NCI-H1092 treated with DMSO at 0.1 percent for 48 hours (cell line): ENCODE data around the gene KRT79.
A peak's percentile ranks its signal among the peaks of the same experiment; 100 is the strongest.
"Not testable (repeated sequence)": the region's sequence is repeated elsewhere in the genome, so short reads cannot be mapped to it uniquely, and the experiment has no call there.

Experiments
- DNase-seq: peaks from one replicate; lab custom pipeline; 2025; lab: John Stamatoyannopoulos, UW

KRT79 gene

DNA sequence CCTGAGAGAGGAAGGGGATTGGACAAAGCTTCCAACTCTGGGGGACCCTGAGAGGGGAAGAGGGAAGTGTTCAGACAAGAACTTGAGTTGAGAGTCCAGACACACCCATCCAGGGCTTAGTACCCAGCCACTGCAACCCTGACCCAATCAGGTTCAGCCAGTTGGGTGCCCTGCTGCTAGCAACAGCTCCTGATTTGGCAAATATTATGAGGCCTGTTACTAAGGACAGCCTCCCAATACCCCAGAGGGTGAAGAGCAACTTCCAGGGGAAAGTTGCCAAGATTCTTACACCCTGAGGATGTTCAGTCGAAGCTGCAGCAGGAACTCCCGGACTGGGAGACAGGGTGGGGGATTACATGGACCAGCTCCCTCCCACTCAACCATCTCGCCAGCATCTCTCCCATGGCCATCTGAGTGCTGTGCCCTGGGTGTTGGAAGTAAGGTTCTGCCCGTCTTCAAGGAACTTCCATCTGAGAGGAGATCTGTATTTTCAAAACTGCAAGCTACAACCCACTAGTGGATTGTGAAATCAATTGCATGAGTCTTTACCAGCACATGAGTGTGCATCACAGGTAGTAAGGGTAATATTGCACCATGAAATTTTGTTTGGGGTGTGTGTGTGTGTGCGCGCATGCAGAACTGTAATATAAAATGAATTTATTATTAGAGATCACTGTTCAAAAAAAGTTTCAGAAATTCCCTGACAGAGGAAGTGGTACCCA, 26.2 kb upstream of the KRT79 start:
- DNase-seq = no peak

DNA sequence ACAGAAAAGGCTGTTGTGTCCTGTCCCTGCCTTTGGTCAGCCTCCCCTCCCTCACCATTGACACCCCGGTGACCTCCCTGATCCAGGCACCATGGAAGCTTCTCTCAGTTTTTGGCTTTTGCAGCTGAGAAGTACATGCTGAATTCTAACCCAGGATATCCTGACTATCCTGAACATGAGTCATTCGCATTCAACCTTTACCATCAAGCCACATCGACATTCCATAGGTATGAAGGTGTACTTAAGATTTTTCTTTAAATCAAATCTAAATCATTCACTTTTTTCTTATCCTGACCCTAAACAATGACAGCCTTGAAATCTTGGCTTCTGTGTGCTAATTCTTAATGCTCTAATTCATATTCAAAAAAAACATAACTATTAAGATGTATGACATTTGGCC, 23.4 kb upstream of the KRT79 start:
- no peak for DNase-seq

DNA sequence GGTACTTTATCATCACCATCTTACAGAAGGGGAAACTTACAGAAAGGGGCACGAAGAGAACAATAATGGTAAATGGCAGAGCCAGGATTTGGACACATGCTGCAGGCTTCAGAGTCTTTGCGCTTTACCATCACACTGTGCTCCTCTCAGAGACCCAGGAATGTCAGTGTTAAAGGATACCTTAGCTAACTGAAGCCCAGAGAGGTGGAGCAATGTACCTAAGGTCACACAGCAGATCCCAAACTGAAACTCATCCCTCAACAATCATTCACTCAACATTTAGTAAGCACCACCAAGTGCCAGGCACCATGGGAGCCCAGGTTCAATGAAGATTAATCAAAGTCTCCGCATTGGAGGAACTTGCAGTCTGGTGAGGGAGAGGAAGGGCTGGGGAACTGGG, 22.7 kb upstream of the KRT79 start:
- DNase-seq = no peak

DNA sequence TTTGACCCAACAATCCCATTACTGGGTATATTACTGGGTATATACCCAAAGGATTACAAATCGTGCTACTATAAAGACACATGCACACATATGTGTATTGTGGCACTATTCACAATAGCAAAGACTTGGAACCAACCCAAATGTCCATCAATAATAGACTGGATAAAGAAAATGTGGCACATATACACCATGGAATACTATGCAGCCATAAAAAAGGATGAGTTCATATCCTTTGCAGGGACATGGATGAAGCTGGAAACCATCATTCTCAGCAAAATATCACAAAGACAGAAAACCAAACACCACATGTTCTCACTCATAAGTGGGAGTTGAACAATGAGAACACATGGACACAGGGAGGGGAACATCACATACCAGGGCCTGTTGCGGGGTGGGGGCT, 22.0 kb upstream of the KRT79 start:
- DNase-seq = not testable (repeated sequence)

DNA sequence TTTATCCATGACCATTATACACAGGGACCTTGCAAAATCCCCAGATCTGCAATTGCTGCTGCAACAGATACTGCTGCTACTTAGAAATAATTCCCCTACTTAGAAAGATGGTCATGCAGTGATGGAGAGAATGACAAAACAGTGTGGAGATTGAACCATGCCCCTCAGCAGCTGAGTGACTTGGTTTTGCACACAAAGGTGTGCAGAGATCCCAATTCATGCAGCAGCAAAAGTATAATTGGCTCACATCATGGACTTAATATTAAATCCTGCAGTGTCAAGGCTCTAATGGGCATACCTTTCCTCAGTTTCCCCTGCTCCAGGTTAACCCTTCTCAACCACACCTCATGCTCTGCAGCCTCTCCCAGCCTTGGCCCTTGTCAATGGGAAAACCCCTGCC, 17.7 kb upstream of the KRT79 start:
- DNase-seq = no peak

DNA sequence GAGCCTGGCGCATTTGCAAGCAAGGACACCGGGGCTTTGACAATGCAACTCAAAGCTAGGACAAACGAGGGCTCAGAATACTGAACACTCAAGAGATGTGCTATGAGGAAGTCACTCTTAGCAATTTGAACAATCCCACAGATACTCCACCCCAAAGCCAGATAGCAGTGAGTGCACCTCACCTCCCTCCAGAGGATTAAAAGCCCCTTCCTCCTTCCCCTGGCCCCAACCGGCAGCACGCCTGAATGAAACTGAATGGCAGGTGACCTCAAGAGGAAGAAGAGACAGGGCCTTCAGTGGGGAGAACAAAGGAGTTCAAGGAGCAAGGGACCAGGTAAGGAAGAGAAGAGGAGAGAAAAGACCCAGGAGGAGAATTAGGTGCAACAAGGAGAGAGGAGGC, 16.6 kb upstream of the KRT79 start:
- DNase-seq = no peak

DNA sequence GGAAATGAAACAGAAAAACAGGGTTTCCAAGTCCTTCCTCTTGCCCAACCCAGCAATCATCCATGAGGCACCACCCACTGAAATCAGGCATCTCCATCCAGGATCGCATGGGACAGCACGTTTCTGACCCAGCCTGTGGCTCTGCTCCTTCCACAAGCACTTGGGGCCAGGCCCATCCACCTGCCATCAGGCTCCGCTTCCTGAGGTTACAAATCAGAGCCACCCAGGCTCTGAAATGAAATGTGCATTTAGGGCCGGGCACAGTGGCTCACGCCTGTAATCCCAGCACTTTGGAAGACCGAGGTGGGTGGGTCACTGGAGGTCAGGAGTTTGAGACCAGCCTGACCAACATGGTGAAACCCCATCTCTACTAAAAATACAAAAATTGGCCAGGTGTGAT, 15.4 kb upstream of the KRT79 start:
- DNase-seq = no peak

DNA sequence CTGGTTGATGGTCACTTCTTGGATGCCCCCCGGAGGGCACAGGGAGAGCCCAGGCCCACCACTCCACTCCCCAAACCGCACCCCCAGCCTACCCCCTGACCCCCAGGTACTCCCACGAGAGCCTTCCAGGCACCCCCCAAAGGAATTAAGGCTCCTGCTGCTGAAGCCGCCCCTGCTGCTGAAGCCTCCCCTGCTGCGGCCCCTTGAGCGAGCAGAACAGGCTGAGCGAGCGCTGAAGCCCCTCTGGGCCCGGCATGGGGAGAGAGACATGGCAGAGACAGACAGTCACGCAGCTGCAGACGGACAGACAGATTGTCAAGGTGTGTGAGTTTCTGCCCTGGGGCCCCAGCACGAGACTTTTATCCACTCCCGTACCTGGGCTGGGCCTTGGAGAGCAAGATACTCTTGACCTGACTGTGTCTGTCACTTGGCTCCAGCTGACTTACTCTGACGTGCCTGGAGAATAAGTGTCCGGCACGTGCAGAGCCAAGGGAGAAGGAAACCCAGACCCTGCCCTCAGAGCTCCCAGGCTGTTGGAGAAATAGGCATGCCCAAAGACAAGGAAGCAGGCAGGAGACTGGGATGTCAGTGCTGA, 14.6 kb upstream of the KRT79 start, which contains the start of gene KRT78:
TSS of gene KRT78 (minus strand) at position 334 of the 595 bp plus-strand sequence. CDS start at position 270, 64 bp downstream.
- DNase-seq = no peak

DNA sequence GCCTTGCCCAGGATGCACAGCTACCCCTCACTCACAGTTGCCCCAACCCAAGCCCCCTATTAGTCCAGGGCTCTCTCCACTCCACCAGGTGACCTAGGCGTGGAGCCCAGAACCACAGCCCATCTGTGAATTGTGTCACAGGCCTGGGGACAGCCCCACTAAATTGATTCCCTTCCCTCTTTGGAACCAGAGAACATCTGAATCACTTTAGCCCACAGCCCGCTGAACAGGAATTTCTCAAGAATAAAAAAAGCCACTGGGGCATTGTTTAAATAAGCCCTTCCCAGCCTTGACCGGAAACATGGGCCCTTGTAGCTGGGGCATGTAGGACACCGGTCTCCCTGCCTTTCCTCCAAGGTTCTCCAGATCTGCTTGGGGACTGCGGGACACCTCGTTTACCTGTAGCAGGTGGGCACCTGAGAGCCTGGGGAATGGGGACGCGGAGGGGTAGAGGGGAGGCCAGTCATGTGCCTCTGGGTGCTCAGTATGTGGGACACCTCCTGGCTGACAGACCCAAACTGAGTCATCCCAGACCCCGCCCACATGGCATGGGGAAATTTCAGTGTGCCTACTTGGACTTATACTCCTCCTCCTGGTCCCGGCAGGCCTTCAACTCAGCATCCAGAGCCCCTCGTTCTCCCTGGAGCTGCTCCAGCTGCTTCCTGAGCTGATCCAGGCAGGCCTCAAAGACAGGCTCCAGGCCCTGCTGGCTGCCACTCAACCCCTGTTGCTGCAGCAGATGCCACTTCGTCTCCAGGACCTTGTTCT, 13.4 kb upstream of the KRT79 start:
- DNase-seq = no peak

DNA sequence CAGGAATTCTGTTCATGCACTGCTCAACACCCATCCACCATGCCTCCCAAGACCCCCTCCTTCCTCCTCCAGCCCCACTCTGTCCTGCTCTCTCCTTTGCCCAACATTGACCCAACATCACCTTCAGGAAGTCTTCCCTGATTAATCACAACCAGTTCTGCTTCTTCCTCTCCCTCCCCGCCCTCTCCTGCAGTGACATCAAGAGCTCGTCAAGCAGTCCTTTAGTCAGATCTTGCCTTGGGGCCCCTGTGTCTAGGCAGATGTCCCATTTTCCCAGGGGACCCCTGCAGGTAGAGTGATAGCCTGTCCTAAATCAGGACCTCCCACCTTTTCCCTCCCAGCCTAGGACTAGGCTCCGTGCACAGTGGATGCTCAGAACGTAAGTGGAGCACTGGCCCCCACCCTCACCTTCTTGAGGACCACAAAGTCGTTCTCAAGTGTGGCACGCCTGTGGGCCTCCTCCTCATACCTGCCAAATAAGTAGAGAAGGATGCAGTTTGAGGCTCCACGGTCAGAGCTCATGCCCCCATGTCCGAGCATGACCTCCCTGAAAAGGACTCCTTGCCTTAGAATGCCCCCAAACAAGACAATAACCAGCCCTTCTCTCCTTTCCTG, 12.4 kb upstream of the KRT79 start:
- no peak for DNase-seq

DNA sequence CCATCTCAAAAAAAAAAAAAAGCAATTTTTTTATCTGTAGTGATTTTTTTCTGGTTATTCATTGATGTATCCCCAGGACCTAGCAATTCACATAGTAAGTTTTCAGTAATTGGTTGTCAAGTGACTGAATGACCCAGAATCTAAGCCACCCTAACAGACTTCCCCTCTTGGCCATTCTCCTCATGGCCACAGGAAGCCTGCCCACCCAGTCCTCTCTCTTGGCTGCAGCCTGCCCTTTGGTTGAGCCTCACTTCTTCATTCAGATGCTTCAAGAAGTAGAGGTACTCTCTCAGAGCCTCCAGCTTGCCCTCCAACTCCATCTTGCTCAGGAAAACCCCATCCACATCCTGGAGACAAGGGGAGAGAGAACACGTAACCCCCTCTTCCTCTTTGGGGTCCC, 11.8 kb upstream of the KRT79 start:
- DNase-seq = no peak

DNA sequence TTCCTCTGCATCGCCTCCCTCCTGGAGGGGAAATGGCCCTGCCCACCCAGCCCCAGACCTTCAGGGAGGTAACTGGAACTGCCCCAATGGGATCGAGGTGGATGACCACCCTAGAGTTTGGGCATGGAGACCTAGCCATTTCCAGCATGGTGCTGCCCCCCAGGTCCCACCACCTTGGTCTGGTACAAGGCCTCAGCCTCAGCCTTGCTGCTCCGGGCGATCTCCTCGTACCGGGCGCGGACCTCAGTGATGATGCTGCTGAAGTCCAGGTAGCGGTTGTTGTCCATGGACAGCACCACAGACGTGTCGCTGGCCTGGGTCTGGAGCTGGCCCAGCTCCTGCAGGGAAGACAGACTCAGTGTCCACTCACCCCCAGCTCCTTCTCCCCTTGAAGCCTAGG, 10.3 kb upstream of the KRT79 start:
- no peak for DNase-seq

DNA sequence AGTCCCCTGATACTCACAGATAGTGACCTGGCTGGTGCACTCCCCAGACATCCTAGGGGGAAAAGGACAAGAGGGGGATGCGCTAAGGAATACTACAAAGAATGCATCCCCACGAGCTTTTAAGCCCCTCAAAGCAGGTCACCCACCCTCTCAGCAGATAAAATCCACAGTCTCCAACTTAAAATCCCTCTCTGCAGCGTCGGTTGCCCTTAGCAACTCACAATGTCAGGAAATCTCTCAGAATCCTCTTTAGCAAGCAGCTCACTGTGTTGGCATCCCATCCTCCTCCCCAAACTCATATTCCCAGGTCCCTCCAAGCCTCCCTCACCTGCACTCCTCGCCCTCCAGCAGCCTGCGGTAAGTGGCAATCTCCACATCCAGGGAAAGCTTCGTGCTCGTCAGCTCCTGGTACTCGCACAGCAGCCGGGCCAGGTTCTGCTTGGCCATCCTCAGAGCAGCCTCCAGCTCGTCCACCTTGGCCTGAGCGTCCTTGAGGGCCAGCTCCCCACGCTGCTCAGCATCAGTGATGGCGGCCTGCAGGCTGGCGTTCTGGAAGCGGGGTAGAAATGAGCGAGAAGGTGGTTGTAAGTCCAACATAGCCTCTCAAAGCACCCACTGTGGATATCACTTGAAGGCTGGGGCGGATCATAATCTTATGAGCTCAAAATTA, 5.5 kb upstream of the KRT79 start:
- no peak for DNase-seq

DNA sequence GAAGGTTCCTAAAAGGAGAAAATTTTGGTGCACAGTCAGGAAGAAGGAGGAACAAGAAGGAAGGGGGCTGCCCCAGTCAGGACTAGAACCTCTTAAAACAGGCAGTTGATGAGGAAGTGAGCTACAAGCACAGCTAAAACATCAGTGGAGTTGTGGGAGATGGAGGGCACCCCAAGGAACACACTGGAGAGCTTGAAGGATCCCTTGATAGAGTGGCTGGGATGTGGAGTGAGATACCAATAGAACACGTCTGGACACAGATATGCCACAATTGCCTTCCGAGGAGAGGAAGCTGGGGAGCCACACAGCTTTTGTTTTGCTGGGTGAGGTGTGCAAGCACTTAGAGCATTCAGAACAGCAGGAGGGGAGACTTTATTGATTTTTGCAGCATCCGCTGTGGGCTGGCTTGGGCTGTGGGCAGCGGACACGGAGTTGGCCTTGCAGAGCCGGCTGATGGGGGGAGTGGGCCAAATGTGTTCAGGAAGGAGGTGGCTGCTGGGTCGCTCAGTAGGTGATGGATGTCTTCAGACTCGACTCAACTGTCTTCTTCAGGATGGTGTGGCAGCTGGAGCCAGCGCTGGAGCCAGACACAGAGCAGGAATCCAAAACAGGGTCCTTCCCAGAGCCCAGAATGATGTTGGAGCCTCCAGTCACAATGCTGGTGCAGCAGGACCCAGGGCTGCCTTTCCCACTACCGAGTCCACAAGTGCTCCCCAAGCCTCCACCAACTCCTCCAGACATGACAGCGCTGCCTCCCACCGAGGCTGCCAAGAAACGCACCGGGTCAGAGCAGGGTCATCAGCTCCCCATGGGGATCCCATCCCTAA, 4.7 kb upstream of the KRT79 start:
- DNase-seq = peak; percentile 9

DNA sequence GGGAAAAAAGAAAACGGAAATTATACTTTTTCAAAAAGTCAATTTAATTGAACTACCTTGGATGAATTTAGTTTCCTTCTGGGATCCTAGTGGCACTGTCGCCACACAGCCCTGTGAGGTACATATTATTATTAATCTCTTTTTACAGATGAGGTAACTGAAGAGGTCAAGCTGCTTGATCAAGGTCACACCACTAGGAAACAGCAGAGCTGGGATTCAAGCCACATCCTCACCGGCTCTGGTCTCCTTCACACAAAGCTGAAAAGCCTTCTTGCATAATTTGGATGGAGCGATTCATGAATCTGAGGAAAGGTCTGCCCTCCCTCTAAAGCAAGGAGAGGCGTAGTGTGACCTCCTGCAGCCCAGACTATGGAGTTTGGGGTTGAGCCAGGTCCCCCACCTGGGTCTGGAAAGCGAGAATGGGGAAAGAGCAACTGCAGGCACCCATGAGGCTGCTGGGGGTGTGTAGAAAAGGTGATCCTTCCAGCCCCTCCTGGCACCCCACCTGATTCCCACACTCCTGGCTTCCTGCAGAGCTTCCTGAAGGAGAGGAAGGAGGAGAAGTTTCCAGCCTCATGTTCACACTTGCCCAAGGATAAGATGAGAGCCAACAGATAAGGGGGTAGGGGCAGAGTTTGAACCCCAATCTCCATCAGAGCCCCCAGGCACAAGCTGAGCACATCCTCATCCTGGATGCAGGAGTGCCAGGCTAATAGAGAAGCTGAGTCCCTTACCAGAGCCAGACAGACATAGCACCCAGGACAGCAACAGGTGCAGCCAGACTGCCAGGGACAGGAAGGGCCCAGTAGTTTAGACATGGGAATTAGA, 3.9 kb upstream of the KRT79 start:
- no peak for DNase-seq

DNA sequence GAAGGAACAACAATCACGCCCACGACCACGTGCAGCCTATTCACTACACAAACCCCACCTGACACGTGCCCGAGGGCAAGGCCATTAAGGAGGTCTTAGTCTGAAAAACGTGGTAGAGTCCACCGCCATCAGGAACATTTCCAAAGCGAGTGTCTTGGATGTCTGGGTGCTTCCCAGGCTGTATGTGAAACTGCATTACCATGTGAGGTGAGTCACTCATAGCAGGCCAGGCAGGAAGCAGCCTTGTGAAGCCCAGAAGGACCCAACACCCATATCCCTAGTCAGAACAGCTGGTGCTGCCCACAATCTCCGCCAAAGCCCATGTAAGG, 3.3 kb upstream of the KRT79 start:
- DNase-seq = no peak

DNA sequence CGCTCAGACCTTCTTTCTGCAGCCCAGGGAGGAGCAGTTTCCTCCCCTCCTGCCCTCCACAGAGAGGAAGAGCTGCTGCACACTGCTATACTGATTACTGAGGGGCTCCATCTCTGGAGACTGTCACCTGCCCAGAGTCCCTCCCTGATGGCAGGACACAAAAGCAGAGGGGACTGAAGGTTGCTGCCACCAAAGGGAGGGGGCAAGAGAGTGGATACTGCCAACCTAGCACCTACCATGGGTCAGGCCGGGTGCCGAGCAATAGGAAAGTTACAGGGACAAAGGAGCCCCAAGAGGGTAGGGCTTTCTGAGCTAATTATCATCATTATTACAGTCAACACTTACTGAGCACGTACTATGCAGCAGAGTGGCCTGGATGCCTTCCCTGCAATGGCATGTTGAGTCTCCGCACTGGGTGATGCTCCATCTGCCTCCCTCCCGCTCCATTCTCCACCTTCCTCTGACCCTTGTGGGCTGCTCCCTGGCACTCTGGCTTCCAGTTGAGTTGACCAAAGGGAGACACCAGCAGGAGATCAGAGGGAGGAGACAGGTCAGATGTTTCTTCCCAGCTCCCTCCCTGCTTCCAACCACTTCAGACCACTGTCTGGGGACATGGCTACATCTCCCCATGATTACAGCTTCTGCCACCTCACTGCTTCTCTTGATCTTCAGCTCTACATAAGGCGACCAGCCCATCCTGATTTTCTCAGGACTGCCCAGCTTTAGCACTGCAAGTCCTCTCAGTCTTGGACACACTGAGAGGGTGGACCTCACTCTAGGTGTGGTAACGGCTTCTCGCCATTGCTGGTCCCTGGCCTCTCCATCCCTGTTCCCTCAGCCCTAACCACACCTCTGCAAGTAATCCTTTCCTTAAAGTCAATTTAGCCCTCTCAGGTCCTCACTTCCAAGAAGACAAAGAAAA, 2.6 kb upstream of the KRT79 start:
- no peak for DNase-seq

DNA sequence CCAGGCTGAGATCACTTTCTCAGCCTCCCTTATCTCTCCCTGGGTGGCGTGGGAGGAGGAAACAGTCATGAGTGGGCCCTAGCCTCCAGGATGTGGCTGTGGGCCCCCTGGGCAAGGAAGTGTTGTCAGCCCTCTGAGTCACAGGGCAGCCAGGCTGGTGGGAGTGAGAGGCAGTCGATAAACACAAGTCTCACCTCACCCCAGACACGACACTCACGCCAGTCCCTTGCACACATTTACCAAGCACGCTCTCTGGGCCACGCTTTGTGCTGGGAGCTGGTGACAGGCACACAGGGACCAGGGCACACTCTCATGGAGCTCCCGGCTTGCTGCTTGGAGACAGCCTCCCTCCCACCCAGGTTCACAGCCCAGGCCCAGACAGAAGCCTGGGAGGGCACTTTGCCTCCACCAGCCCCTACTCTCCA, 1.9 kb upstream of the KRT79 start:
- no peak for DNase-seq

DNA sequence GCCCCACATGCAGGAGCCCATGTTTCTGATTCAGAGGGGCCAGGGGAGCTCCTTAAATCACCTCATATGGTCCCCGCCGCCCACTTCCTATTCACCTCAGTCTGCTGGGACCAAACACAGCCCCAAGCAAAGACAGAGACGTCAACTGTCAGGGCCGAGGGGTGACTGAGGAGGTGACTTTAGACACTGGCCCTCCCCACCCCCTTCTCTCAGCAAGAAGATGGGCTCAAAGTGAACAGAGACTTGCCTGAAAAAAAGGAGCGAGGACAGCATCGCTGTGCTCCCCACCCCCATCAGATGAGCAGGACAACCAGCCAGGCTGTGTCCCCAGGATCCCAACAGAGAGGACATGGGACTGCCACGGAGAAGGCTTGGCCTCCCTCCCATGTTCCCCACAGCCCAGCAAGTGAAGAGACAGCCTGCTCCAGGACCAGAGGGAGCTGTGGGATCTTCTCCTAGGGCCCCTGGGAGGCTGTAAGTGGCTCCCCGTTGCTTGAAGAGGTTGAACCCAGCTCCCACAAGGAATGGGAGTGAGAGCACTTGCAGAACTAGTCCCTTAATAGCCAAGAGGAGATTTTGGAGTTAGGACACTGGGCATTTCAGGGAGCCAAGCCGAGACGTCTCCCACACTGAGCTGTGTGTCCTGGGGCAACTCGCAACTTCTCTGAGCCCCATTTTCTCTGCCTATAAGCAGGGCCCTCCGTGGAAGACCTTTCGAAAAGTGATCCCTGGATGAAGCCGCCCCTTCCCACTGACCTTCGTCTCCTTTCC, 1.3 kb upstream of the KRT79 start:
- DNase-seq = no peak
